Skeletal muscle cell (primary cell): Measurements from ENCODE around the gene DNAH14.
"Not testable (repeated sequence)": the region's sequence is repeated elsewhere in the genome, so short reads cannot be mapped to it uniquely, and the experiment has no call there.

Experiments
- DNase-seq: peaks from one replicate; pipeline ENCODE4 v3.0.0-alpha.2; 2010; ENCODE audit warnings: low read depth
- H3K4me3 ChIP-seq: 2 replicates; pipeline ENCODE4 v1.5.1; 2011; ENCODE audit warnings: low read depth, mild to moderate bottlenecking, control low read depth, low read length, moderate library complexity

Gene DNAH14

DNA sequence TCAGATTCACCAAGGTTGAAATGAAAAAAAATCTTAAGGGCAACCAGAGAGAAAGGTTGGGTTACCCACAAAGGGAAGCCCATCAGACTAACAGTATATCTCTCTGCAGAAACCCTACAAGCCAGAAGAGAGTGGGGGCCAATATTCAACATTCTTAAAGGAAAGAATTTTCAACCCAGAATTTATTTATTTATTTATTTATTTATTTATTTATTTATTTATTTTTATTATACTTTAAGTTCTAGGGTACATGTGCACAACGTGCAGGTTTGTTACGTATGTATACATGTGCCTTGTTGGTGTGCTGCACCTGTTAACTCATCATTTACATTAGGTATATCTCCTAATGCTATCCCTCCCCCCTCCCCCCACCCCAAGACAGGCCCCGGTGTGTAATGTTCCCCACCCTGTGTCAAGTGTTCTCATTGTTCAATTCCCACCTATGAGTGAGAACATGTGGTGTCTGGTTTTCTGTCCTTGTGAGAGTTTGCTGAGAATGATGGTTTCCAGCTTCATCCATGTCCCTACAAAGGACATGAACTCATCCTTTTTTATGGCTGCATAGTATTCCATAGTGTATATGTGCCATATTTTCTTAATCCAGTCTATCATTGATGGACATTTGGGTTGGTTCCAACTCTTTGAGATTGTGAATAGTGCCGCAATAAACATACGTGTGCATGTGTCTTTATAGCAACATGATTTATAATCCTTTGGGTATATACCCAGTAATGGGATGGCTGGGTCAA lies 282.4 kb downstream of the DNAH14 start:
- not testable (repeated sequence) for H3K4me3 ChIP-seq, DNase-seq

- DNase-seq = no peak
- no peak overlapping the region for H3K4me3 ChIP-seq
These were observed 294.8 kb downstream of the DNAH14 start for GRCh38 chr1:225224287-225224686.

- no peak overlapping the region for H3K4me3 ChIP-seq
- DNase-seq = no peak
These were observed 296.2 kb downstream of the DNAH14 start for GRCh38 chr1:225225681-225226080.

DNA sequence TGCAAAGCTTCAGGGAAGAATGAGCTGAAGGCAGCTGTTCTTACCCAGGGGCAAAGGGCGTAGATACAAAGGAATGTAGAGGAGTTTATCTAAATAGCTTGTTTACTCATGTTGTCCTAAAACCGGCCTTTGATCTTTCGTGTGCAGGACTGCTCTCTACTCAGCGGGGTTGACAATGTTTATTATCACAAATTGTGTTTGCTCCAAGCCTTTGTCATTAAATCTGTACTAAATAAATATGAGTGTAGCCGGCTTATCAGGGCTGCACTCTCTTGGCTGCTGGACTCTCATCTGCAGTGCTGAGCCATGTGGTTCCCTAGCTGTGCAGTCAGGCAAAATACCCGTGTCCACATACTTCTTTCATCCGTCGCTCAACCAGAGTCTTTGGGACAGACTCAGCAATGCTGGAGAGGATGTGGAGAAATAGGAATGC lies 299.4 kb downstream of the DNAH14 start:
- H3K4me3 ChIP-seq = no peak overlapping the region
- no peak for DNase-seq

- DNase-seq, H3K4me3 ChIP-seq: not testable (repeated sequence)
These were observed 300.0 kb downstream of the DNAH14 start for GRCh38 chr1:225229429-225229828.

- DNase-seq = no peak
- no peak overlapping the region for H3K4me3 ChIP-seq
These were observed 301.0 kb downstream of the DNAH14 start for GRCh38 chr1:225230483-225230882.

DNA sequence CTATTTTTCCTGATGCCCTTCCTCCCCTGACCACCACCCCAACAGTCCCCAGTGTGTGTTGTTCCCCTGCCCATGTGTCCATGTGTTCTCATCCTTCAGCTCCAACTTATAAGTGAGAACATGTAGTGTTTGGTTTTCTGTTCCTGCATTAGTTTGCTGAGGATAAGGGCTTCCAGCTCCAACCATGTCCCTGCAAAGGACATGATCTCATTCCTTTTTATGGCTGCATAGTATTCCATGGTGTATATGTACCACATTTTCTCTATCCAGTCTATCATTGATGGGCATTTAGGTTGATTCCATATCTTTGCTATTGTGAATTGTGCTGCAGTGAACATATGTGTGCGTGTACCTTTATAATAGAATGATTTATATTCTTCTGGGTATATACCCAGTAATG lies 303.5 kb downstream of the DNAH14 start:
- H3K4me3 ChIP-seq, DNase-seq: not testable (repeated sequence)

- no peak for DNase-seq
- no peak overlapping the region for H3K4me3 ChIP-seq
These were observed 313.1 kb downstream of the DNAH14 start for GRCh38 chr1:225242611-225243010.

- H3K4me3 ChIP-seq = no peak overlapping the region
- no peak for DNase-seq
These were observed 321.0 kb downstream of the DNAH14 start for GRCh38 chr1:225250432-225250831.

GRCh38 chr1:225253173-225253572 lies 323.7 kb downstream of the DNAH14 start:
- DNase-seq = no peak
- no peak overlapping the region for H3K4me3 ChIP-seq

DNA sequence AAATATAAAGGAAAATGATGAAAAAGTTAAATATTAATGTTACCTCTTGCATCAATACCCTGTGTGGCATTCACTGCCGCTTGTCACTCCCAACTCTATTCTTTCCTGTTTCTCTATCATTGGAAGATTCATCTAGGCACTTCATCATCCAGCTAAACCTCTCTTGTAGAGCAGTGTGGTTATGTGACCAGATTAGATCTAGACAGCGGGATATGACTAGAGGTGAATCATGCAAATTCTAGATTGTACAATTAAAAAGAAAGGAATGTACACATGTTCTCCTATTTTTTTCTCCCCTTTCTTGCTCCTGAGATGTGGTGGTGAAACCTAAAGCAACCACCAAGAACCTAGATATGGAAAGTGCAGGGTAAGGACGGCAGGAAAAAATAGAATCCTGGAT lies 324.3 kb downstream of the DNAH14 start:
- no peak overlapping the region for H3K4me3 ChIP-seq
- no peak for DNase-seq

- H3K4me3 ChIP-seq = no peak overlapping the region
- DNase-seq = no peak
These were observed 325.2 kb downstream of the DNAH14 start for GRCh38 chr1:225254676-225255075.

DNA sequence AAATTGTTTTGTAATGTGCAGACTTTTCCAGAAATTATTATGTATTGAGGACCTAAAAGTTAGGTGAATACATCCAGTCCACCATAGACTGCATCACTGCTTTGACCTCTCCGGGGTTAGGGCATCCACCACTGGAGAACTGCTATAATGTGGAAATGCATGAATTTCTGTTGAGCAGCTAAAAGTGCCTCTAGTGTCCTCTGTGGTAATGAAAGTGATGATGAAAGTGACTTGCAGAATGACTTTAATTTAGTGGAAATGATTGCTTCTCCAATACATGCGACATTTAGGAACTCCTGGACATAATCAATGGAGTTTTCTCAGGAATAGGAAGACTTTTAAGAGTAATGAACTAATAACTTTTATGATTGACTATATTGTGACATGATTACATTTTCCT lies 327.6 kb downstream of the DNAH14 start:
- H3K4me3 ChIP-seq = no peak overlapping the region
- no peak for DNase-seq

DNA sequence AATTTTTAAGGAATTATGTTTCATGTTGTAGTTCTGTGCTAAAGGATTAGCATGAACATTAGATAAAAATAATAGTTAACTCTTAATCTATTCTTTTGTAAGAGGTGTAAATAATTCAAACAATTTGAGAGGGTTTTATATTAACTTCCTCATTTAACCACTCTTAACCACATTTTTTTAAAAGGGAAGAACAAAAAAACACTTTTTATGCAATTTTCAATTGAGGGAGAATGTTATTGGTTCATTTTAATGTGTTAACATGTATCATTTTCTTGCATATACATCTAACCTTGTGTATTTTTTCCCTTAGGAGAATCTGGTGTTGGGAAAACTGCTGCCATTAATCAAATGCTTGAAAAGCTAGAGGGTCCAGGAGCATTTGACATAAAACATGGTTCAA lies 329.3 kb downstream of the DNAH14 start:
- no peak overlapping the region for H3K4me3 ChIP-seq
- DNase-seq = no peak

DNA sequence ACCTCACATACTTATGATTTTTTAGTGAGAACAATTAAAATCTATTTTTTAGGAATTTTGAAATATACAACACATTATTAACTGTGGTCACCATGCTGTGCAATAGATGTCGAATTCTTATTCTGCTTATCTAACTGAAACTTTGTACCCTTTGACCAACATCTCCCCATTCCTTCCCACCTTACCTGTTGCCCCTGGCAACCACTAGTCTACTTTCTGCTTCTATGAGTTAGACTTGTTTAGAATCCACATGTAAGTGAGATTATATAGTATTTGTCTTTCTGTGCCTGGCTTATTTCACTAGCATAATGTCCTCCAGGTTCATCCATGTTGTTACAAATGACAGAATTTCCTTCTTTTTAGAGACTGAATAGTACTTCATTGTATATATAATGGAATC lies 330.1 kb downstream of the DNAH14 start:
- no peak overlapping the region for H3K4me3 ChIP-seq
- DNase-seq = no peak

- H3K4me3 ChIP-seq = no peak overlapping the region
These were observed 330.8 kb downstream of the DNAH14 start for GRCh38 chr1:225260319-225260718.

DNA sequence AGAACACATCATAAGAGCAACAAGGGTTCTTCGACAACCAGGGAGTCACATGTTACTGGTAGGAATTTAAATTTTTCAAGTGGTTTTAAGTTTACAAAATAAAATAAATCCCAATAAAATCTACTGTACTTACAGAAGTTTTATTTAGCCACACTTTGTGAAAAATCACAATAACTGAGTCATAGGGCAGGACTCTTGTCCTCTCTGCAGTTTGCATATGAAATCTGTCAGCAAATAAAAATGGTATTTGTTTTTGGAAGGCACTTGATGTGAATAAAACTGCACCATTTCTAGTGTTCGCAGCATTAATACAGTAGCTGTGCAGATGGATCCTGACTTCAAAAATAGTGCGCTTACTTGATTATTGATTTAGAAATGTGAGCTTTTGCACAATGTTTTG lies 348.0 kb downstream of the DNAH14 start:
- no peak for DNase-seq
- no peak overlapping the region for H3K4me3 ChIP-seq

More at GRCh38 chr1:225260319-225260718, 330.8 kb downstream of the DNAH14 start:
- no peak for DNase-seq

DNA sequence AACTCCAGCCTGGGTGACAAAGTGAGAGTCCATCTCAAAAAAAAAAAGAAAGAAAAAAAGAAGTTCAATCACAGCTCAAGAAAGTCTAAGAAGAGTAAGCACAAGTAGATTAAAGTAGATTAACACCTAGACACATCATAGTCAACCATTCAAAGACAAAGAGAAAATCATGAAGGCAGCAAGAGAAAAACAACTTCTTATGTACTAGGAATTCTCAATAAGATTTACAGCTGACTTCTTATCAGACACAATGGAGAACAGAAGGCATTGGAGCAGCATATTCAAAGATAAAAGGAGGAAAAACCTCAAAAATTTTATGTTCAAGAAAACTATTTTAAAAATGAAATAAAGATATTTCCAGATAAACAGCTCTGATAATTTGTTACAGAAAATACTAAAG lies 351.1 kb downstream of the DNAH14 start:
- DNase-seq = no peak
- no peak overlapping the region for H3K4me3 ChIP-seq

- no peak overlapping the region for H3K4me3 ChIP-seq
- no peak for DNase-seq
These were observed 360.8 kb downstream of the DNAH14 start for GRCh38 chr1:225290244-225290643.

DNA sequence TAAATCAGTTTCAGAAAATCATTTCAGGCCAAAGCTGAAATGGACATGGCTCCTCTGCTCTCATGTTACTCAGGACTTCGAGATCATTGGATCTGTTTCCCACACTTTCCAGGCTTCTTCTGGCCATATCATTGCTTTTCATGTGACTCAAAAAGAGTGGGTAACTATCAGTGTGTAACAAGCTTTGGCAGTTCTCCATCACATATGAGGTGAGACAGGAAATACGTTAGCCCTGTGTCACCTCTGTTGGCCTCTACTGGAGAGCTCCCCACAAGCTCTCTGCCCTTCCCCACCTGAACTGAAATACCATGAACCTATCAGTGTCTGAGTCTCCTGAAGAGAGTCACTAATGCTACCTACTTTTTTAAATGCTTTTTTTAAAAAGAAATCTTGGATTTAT lies 370.1 kb downstream of the DNAH14 start:
- H3K4me3 ChIP-seq = no peak overlapping the region
- DNase-seq = no peak

GRCh38 chr1:225300381-225300780 lies 370.9 kb downstream of the DNAH14 start:
- DNase-seq = no peak
- no peak overlapping the region for H3K4me3 ChIP-seq

GRCh38 chr1:225304996-225305395 lies 375.5 kb downstream of the DNAH14 start:
- no peak for DNase-seq
- H3K4me3 ChIP-seq = no peak overlapping the region
